Stimulated activated CD8-positive, alpha-beta memory T cell treated with anti-CD3 and anti-CD28 coated beads, Interleukin-15, amount 100 ng/mL, for 4 hours (primary cell): ENCODE measurements around the gene FABP7.

Experiments
- DNase-seq, 2 donors: peaks; one replicate each; pipeline ENCODE4 v3.0.0-alpha.2; 2020; ENCODE audit warnings: low read depth in 2 of 2

Gene FABP7

GRCh38 chr6:122798099-122798641 lies 18.7 kb downstream of the FABP7 start:
- DNase-seq: no peak

GRCh38 chr6:122799140-122799745 lies 19.7 kb downstream of the FABP7 start:
- no peak for DNase-seq

GRCh38 chr6:122799916-122800686 lies 20.6 kb downstream of the FABP7 start:
- no peak for DNase-seq

- no peak for DNase-seq
Measured at GRCh38 chr6:122800906-122801305, 21.4 kb downstream of the FABP7 start.

GRCh38 chr6:122801397-122801796 lies 21.9 kb downstream of the FABP7 start:
- no peak for DNase-seq

- DNase-seq: no peak
Measured at GRCh38 chr6:122803171-122803661, 23.7 kb downstream of the FABP7 start.

GRCh38 chr6:122804962-122805485 lies 25.5 kb downstream of the FABP7 start:
- DNase-seq: no peak

- no peak for DNase-seq
Measured at GRCh38 chr6:122806291-122806690, 26.8 kb downstream of the FABP7 start.

GRCh38 chr6:122808121-122808885 lies 28.8 kb downstream of the FABP7 start:
- DNase-seq: no peak

GRCh38 chr6:122809001-122809400 lies 29.5 kb downstream of the FABP7 start:
- no peak for DNase-seq

- DNase-seq: no peak
Measured at GRCh38 chr6:122809691-122810090, 30.2 kb downstream of the FABP7 start.

GRCh38 chr6:122810189-122810588 lies 30.7 kb downstream of the FABP7 start:
- DNase-seq: no peak

GRCh38 chr6:122817358-122817757 lies 37.8 kb downstream of the FABP7 start:
- DNase-seq: no peak

GRCh38 chr6:122817766-122818165 lies 38.2 kb downstream of the FABP7 start:
- DNase-seq: no peak

GRCh38 chr6:122818866-122819265 lies 39.4 kb downstream of the FABP7 start:
- no peak for DNase-seq

GRCh38 chr6:122821095-122821494 lies 41.6 kb downstream of the FABP7 start:
- no peak for DNase-seq

- DNase-seq: no peak
Measured at GRCh38 chr6:122825163-122825562, 45.6 kb downstream of the FABP7 start.

GRCh38 chr6:122829456-122829855 lies 49.9 kb downstream of the FABP7 start:
- DNase-seq: no peak

- no peak for DNase-seq
Measured at GRCh38 chr6:122831511-122831910, 52.0 kb downstream of the FABP7 start.

- DNase-seq: no peak
Measured at GRCh38 chr6:122832459-122832858, 52.9 kb downstream of the FABP7 start.

GRCh38 chr6:122833021-122833491 lies 53.5 kb downstream of the FABP7 start:
- no peak for DNase-seq
